ENCODE results near the gene OR1I1.

DNA sequence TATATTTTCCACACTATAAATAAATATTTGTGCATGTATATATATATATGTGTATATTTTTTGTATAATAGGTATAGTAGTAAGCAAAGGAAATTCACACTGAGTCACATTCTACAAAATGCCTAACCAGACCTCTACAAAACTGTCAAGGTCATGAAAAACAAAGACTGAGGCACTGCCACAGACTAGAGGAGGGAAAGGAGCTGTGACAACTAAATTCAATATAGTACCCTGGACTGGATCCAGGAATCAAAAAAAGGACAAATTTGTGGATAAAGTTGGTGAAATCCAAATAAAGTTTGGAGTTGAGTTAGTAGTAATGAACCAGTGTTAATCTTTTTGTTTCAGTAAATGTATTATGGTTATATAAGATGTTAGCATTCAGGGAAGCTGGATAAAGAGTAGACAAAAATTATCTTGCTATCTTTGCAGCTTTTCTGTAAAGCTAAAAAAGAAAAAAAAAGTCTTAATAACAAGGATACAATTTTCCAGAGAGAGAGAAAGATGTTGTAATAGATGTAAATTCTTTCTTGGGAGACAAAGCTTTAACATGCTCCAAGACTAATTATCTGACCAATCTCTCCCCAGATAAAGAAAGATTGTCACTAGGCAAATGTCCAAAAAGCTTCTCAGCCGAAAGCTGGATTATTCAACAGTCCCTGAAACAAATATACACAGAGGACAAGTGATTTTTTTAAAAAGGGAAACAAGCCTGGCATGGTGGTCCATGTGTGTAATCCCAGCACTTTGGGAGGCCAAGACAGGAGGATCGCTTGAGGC lies 44.3 kb downstream of the OR1I1 start:
- no peak for TF ChIP-seq POLR2A (IDR thresholded peaks at IDR 0.05)
- TF ChIP-seq CTCF (IDR thresholded peaks at IDR 0.05) = no peak
- no peak for TF ChIP-seq EP300 (IDR thresholded peaks at IDR 0.05)
